ENCODE data around the gene GATM. TPM values are rescaled to one million over a fixed set of nuclear protein-coding genes. Genes with fewer than 3 reads are reported as not detected.
A peak's percentile ranks its signal among the peaks of the same experiment; 100 is the strongest.
"Not testable (repeated sequence)": the region's sequence is repeated elsewhere in the genome, so short reads cannot be mapped to it uniquely, and the experiment has no call there.

Gene GATM
- total RNA-seq, 2 donors from 2014 or later = 12.9 to 254 TPM

DNA sequence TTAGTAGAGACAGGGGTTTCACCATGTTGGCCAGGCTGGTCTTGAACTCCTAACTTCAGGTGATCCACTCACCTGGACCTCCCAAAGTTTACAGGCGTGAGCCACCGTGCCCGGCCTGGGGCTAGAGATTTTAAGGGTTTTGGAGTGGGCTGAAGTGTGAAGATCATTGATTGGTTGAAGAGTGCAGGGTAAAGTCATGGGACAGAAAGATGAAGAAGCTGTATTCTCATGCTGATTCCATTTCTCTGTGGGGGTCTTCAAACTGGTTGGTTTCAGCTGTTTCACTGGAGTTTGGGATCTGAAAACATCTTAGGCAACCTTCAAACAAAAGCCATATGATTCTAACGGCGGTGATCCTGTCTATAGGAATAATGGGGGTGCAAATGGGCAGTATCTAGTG lies 52.1 kb downstream of the GATM start:
- intact Hi-C loops (cut with DNase I) = no loop called here
- H3K36me3 ChIP-seq = no peaks in the 10 kb centered on the region
- no peaks in the 10 kb centered on the region for H3K27me3 ChIP-seq (replicated peaks; ENCODE audit: insufficient read depth)
- H3K27ac ChIP-seq = no peak overlapping the region
- DNase-seq (ENCODE audit: low spot score) = no peak
- H3K4me1 ChIP-seq (replicated peaks) = no peaks in the 10 kb centered on the region
- WGBS = 71% methylated on average over 5 of the region's 5 CpGs
- H3K4me3 ChIP-seq = no peak overlapping the region
- TF ChIP-seq POLR2AphosphoS5 (IDR thresholded peaks at IDR 0.05) (no peak), POLR2A (IDR thresholded peaks at IDR 0.05) (no peak)
- TF ChIP-seq, protein P1, sequence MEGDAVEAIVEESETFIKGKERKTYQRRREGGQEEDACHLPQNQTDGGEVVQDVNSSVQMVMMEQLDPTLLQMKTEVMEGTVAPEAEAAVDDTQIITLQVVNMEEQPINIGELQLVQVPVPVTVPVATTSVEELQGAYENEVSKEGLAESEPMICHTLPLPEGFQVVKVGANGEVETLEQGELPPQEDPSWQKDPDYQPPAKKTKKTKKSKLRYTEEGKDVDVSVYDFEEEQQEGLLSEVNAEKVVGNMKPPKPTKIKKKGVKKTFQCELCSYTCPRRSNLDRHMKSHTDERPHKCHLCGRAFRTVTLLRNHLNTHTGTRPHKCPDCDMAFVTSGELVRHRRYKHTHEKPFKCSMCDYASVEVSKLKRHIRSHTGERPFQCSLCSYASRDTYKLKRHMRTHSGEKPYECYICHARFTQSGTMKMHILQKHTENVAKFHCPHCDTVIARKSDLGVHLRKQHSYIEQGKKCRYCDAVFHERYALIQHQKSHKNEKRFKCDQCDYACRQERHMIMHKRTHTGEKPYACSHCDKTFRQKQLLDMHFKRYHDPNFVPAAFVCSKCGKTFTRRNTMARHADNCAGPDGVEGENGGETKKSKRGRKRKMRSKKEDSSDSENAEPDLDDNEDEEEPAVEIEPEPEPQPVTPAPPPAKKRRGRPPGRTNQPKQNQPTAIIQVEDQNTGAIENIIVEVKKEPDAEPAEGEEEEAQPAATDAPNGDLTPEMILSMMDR (IDR thresholded peaks at IDR 0.05) = no peak
- H3K9me3 ChIP-seq = no peaks in the 10 kb centered on the region

DNA sequence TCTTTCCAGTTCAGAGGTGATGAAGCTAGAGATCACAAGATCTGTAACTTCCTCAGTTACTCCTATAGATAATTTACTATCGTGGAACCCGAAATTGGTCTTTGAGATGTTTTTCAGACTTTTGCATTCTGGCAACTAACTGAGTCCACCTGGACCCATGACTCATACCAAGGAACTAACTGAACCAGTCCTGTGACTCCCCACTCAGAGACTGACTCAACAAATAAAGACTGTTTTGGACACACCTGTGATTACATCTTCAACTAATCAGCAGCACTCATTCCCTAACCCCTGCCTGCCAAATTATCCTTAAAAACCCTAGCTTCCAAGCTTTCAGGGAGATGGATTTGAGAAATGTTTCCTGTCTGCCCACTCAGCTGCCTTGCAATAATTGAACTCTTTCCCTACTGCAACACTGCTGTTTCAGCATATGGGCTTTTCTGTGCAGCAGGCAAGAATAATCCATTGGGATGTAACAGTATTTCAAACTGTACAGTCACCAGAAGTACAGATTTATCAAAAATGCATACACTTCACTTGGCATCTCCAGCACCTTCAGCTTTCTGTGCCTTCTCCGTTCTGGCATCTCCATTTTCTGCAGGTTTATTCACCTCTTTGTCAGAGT lies 57.7 kb downstream of the GATM start:
- Histone ChIP-seq H3K27ac (no peak overlapping the region), H3K4me1 (replicated peaks) (peaks cover 3% of the 10 kb centered on the region), H3K9me3 (no peaks in the 10 kb centered on the region), H3K36me3 (no peaks in the 10 kb centered on the region), H3K4me3 (no peak overlapping the region), H3K27me3 (replicated peaks; ENCODE audit: insufficient read depth) (no peaks in the 10 kb centered on the region)
- TF ChIP-seq POLR2AphosphoS5 (IDR thresholded peaks at IDR 0.05) (no peak), POLR2A (IDR thresholded peaks at IDR 0.05) (no peak)
- TF ChIP-seq, protein P1 (IDR thresholded peaks at IDR 0.05) = no peak
- intact Hi-C loops (cut with DNase I) = no loop called here
- WGBS = 68% methylated on average over 3 of the region's 3 CpGs
- DNase-seq (ENCODE audit: low spot score) = no peak

DNA sequence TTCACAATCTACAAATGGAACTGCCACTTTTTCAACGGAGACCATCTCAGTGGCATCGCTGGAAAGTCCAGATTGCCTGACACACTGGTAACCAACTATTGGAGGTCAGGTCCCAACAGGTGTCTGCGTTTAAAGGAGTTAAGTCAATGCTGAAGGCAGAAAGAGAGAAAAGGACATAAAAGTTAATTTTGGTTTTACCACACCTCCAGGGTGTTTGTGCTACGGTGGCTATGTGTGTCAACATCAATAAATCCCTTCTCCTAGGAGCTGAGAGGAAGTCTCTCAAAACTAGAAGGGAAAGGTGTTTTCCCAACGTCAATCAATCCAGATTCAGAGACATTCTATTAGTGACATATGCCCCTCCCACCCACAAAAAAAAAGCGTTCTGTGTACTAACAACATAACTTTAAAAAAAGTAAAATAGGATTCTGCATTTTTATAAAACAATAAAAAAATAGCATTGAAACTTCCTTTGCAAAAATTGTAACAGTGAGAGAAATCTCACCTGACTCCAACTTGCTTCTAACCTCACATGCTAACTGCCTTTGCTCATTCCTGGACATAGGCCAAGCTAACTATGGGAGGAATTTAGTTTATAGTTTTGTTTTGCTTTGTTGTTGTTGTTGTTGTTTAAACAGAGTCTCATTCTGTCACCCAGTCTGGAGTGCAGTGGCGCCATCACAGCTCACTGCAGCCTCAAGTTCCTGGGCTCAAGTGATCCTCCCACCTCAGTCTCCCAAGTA lies 58.7 kb downstream of the GATM start:
- no peaks in the 10 kb centered on the region for H3K36me3 ChIP-seq
- WGBS = 39% methylated on average over 7 of the region's 7 CpGs
- H3K4me1 ChIP-seq (replicated peaks) = peaks cover 3% of the 10 kb centered on the region
- no peaks in the 10 kb centered on the region for H3K9me3 ChIP-seq
- intact Hi-C loops (cut with DNase I) = no loop called here
- no peaks in the 10 kb centered on the region for H3K27me3 ChIP-seq (replicated peaks; ENCODE audit: insufficient read depth)
- no peak for DNase-seq (ENCODE audit: low spot score)
- H3K27ac ChIP-seq = no peak overlapping the region
- TF ChIP-seq POLR2A (IDR thresholded peaks at IDR 0.05) = no peak
- TF ChIP-seq POLR2AphosphoS5 (IDR thresholded peaks at IDR 0.05) = no peak
- TF ChIP-seq, protein P1 (IDR thresholded peaks at IDR 0.05) = no peak
- H3K4me3 ChIP-seq = no peak overlapping the region

DNA sequence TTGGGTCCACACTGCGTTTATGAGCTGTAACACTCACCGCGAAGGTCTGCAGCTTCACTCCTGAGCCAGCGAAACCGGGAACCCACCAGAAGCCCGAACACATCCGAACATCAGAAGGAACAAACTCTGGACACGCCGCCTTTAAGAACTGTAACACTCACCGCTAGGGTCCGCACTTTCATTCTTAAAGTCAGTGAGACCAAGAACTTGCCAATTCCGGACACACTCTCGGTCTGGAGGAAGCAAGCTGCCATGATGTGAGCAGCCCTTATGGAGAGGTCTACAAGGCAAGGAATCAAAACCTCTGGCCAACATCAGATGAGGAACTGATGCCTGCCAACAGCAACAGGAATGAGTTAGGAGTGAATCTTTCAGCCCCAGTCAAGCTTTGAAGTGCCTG lies 63.4 kb downstream of the GATM start:
- DNase-seq (ENCODE audit: low spot score) = no peak
- no peak for TF ChIP-seq POLR2A (IDR thresholded peaks at IDR 0.05)
- TF ChIP-seq POLR2AphosphoS5 (IDR thresholded peaks at IDR 0.05) = no peak
- TF ChIP-seq, protein P1 (IDR thresholded peaks at IDR 0.05) = peak in 2 of 4 experiments; percentile 16 to 23
- no peaks in the 10 kb centered on the region for H3K27me3 ChIP-seq (replicated peaks; ENCODE audit: insufficient read depth)
- H3K4me1 ChIP-seq (replicated peaks) = peaks cover 3% of the 10 kb centered on the region
- H3K27ac ChIP-seq = no peak overlapping the region
- intact Hi-C loops (cut with DNase I) = no loop called here
- H3K4me3 ChIP-seq = no peak overlapping the region
- H3K36me3 ChIP-seq = no peaks in the 10 kb centered on the region
- WGBS = 79% methylated on average over 13 of the region's 13 CpGs
- no peaks in the 10 kb centered on the region for H3K9me3 ChIP-seq

DNA sequence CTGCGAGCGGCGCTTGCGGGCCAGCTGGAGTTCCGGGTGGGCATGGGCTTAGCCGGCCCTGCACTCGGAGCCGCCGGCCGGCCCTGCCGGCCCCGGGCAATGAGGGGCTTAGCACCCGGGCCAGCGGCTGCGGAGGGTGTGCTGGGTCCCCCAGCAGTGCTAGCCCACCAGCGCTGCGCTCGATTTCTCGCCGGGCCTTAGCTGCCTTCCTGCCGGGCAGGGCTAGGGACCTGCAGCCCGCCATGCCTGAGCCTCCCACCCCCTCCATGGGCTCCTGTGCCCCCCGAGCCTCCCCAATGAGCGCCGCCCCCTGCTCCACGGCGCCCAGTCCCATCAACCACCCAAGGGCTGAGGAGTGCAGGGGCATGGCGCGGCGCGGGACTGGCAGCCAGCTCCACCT lies 64.2 kb downstream of the GATM start:
- H3K4me3 ChIP-seq; H3K27me3 ChIP-seq (replicated peaks; ENCODE audit: insufficient read depth); H3K9me3 ChIP-seq; H3K36me3 ChIP-seq; intact Hi-C loops (cut with DNase I); H3K27ac ChIP-seq; H3K4me1 ChIP-seq (replicated peaks); DNase-seq (ENCODE audit: low spot score): not testable (repeated sequence)
- 95% methylated on average over 29 of the region's 31 CpGs for WGBS

Small RNA genes lying within 50 kb of the gene (small RNA-seq; reads per million reads assigned to genes)
- 0 reads per million in 2 donors for gene RNU6-953P

Other genes with a start within 250 kb of the GATM start
- 10 to 100 TPM; 17.6 to 38.8 TPM for gene DUOXA1, start 248.7 kb downstream of the GATM start, total RNA-seq
- 10 to 100 TPM; 18.4 to 32.1 TPM for gene DUOX1, start 248.6 kb downstream of the GATM start, total RNA-seq
- 10 to 100 TPM; 11.2 to 13.7 TPM for gene SHF, start 190.6 kb downstream of the GATM start, total RNA-seq
- under 1 TPM in 1 of 2 donors, not detected in 1; 0.51 TPM for gene SLC28A2, start 126.3 kb downstream of the GATM start, total RNA-seq
- gene SLC30A4, start 144.2 kb upstream of the GATM start, total RNA-seq = 100 to 1,000 TPM in 1 of 2 donors, 10 to 100 TPM in 1; 42.9 to 233 TPM
- gene BLOC1S6, start 208.8 kb upstream of the GATM start, total RNA-seq = 10 to 100 TPM; 46.0 to 82.5 TPM